Mesangial cell (primary cell): ENCODE measurements around the gene CYB5A. TPM values are rescaled to one million over a fixed set of nuclear protein-coding genes. Genes with fewer than 3 reads are reported as not detected.

Experiments used
- total RNA-seq: library from RNA; depleted of rRNA; stranded (reverse); fragments of >200 nt; gene quantifications from 2 replicates; pipeline ENCODE4 v1.2.3, GENCODE V29; 2015

The CYB5A gene
- total RNA-seq: 80.2 and 99.1 TPM in 2 replicates

GRCh38 chr18:74291771-74292540 is at the start of gene CYB5A:
CYB5A (minus strand) TSS chr18:74291963; CDS start chr18:74291875, 88 bp downstream.

GRCh38 chr18:74315464-74316256 is 23.9 kb upstream of the CYB5A start, which contains the start of gene C18orf63:
C18orf63 (plus strand) TSS chr18:74315839; CDS start chr18:74317866, 2,027 bp downstream.

Other genes with a start within 250 kb of the CYB5A start
- gene FBXO15, start 144.1 kb downstream of the CYB5A start, total RNA-seq: 0.76 and 0.98 TPM in 2 replicates
- gene TIMM21, start 143.4 kb downstream of the CYB5A start, total RNA-seq: 8.5 and 31.0 TPM in 2 replicates
- not detected in 2 replicates for gene C18orf63, start 23.9 kb upstream of the CYB5A start, total RNA-seq
- gene DIPK1C, start 165.3 kb upstream of the CYB5A start, total RNA-seq: 0.13 TPM in 1 of 2 replicates, not detected in the other
- gene CNDP2, start 204.4 kb upstream of the CYB5A start, total RNA-seq: 152 and 193 TPM in 2 replicates
- not detected in 2 replicates for gene CNDP1, start 242.5 kb upstream of the CYB5A start, total RNA-seq